Kasumi-1 (cell line): ENCODE data around the gene TRDN.
A peak's percentile ranks its signal among the peaks of the same experiment; 100 is the strongest.
"Not testable (repeated sequence)": the region's sequence is repeated elsewhere in the genome, so short reads cannot be mapped to it uniquely, and the experiment has no call there.

Source experiments
- DNase-seq, 2 experiments: peaks; one replicate each; lab custom pipeline; 2025; lab: John Stamatoyannopoulos, UW

The TRDN gene

DNA sequence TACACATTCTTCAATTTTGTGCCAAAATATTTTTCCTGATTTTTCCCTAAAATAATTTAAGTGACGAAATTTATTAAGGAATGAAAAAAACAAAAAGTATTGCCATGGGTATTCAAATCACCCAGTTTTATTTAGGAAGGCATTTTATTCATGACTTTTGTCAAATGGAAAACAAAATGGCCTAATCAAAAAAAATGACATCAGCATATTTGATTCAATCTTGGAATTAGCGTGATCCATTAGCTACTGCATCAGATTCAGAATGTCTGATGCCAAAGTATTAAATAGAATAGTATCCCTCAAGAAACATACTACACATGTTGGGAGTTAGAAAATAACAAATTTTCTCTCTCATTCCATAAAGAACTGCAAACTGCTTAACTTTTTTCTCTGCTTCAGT, 129.2 kb downstream of the TRDN start:
- no peak for DNase-seq

DNA sequence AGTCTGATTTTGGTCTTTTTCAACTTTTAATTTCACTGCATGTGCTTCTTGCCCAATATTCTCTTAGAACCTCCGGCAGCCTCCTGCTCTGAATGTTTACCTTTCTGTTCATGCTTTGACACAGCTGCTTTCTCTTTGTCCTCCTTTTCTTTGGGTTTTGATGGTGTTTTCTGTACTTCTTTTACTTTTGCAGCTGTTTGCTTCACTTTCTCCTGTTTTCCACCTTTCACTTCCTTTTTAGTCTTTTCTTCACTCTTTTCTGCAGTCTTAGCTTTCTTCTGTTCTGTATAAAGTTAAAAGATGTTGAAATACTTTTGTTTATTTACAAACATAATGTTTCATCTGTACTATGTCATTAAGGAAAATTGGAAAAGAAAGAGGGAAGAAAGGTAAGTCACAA, 133.1 kb downstream of the TRDN start:
- no peak for DNase-seq

- no peak for DNase-seq
These were observed 139.7 kb downstream of the TRDN start for GRCh38 chr6:123497025-123497424.

DNA sequence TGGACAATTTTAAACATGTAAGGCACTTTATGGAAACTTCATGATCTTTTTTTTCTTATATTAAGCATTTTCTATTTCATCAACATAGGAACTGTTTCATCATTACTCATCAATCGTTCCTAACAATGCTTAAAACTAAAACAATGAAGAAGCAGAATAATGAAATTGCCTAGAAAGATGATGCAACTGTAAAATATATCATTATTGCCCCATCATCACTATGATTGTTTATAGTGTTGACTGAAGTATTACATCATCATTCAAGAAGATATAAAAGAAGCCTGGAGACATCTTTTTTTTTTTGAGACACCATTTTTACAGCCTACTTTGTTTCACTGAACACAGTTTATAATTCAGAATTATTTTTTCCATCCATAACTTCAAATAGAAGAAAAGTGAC, 147.2 kb downstream of the TRDN start:
- no peak for DNase-seq

DNA sequence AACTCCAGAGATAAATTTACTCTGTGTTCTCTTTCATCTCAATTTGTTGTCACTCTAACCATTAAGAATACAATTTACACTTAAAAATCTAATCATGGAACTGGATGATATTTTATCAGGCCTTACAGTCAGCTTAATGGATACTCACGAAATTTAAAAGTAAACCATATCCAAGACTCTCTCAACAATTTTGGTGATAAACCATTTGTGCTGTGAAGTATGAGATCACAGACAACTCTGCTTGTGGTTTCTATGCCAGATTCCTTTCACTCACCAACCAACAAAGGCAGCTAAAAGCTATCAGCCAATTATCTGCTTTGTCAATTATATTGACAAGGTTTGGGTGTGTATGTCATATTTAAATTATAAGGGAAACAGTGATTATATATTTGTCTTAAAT, 155.8 kb downstream of the TRDN start:
- no peak for DNase-seq

DNA sequence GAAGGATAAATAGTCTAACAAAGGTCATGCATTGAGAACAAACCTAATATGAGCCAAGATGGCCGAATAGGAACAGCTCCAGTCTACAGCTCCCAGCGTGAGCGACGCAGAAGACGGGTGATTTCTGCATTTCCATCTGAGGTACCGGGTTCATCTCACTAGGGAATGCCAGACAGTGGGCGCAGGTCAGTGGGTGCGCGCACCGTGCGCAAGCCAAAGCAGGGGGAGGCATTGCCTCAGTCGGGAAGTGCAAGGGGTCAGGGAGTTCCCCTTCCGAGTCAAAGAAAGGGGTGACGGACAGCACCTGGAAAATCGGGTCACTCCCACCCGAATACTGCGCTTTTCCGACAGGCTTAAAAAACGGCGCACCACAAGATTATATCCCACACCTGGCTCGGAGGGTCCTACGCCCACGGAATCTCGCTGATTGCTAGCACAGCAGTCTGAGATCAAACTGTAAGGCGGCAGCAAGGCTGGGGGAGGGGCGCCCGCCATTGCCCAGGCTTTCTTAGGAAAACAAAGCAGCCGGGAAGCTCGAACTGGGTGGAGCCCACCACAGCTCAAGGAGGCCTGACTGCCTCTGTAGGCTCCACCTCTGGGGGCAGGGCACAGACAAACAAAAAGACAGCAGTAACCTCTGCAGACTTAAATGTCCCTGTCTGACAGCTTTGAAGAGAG, 164.6 kb downstream of the TRDN start:
- DNase-seq, result not testable (repeated sequence)

DNA sequence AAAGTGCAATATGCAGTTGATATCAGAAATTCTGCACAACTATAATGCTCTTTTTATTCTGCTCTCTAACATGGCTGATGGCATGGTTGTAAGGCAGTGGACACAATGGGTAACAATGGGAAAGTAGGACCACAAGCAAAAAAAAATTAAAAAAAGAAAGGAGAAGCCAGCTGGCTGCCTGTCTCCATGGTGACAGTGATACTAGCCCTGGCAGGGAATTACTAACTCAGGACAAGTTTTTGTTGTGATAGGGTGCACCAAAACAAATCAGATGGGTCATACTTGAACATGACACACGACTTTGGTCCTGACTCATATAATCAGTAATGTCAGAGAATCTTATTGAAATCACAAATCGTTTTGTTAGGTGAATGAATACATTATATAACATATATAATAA, 169.4 kb downstream of the TRDN start:
- DNase-seq, result no peak

DNA sequence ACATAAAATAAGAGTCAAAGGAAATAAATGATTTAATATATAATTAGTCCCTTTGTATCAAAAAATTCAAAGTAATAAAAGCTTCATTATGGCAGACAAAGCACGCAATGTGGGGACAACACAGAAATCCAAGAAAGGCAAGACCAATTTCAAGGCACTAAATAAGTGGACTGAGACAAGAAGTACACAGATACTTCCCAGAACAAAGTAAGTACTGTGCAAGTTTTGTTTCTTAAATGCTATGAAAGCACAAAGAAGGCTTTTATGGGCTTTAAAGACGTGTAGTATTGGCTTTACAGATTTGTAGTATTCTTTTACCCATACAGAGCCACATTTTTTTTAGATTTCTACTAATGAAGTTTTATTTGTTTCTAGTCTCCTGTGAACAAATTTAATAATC, 174.6 kb downstream of the TRDN start:
- no peak for DNase-seq

- no peak for DNase-seq
These were observed 178.5 kb downstream of the TRDN start for GRCh38 chr6:123458218-123458617.

- no peak for DNase-seq
These were observed 179.9 kb downstream of the TRDN start for GRCh38 chr6:123456836-123457235.

DNA sequence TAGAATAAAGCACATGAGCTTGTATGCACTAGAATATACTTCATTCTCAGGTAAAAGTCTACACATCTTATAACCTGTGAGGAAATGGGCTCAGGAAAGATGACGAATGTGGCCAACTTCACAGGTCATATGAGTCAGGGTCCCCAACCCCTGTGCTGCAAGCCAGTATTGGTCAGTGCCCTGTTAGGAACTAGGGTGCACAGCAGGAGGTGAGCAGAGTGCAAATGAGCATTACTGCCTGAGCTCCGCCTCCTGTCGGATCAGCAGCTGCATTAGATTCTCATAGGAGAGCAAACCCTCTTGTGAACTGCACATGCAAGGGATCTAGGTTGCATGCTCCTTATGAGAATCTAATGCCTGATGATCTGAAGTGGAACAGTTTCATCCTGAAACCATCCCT, 182.3 kb downstream of the TRDN start:
- DNase-seq, result no peak

GRCh38 chr6:123453071-123453470, 183.7 kb downstream of the TRDN start:
- not testable (repeated sequence) for DNase-seq

- no peak for DNase-seq
These were observed 188.4 kb downstream of the TRDN start for GRCh38 chr6:123448306-123448884.

DNA sequence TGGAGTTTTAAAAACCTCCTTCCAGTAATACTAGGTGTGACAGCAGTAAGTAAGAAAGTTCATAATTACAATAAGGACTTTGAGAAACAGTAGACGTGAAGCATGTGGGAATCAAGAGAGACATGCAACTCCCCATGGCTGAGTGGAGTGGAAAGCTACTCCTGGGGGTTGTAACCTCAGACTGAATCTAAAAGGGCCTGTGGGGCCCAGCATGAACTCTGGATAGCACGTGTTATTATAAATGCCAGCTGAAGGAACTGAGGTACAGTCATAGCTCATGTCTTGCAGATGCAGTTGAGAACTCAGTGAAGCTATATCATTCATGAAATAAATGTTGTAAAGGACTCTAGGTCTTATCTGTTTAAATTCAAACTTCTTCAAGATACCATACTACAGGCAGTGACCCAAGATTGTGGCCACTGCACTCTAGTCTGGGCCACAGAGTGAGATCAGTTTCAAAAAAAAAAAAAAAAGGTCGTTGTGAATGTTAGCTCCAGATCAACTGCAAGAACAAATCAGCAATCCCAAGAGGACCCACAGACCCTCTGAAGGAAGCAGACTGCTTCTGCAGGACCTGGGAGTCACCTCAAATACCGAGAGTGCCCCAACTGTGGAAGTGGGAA, 189.3 kb downstream of the TRDN start:
- DNase-seq, result no peak

- DNase-seq, result no peak
These were observed 197.4 kb downstream of the TRDN start for GRCh38 chr6:123439371-123439770.

- DNase-seq, result no peak
These were observed 202.6 kb downstream of the TRDN start for GRCh38 chr6:123434186-123434585.

- no peak for DNase-seq
These were observed 205.8 kb downstream of the TRDN start for GRCh38 chr6:123430970-123431369.

DNA sequence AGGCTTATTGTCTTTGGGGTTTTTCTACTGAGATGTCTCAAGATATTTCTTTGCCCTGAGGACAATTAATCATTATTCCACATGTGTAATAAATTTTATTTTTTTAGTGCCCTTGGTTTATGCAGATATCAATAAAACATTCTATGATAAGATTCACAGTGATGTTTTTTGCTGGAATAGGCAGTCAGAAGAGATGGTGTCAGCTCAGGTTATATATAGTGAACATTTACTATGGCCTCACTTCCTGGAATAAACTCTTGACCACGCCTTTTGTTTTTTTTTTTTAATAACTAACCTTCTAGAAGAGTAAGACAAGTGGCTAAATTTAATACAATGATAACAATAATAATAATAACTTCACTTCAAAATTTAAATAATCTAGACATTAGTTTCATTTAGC, 209.7 kb downstream of the TRDN start:
- DNase-seq, result no peak

GRCh38 chr6:123423130-123423529, 213.6 kb downstream of the TRDN start:
- no peak for DNase-seq

GRCh38 chr6:123420512-123420911, 216.2 kb downstream of the TRDN start:
- DNase-seq, result no peak

GRCh38 chr6:123418071-123418470, 218.7 kb downstream of the TRDN start:
- DNase-seq, result no peak

DNA sequence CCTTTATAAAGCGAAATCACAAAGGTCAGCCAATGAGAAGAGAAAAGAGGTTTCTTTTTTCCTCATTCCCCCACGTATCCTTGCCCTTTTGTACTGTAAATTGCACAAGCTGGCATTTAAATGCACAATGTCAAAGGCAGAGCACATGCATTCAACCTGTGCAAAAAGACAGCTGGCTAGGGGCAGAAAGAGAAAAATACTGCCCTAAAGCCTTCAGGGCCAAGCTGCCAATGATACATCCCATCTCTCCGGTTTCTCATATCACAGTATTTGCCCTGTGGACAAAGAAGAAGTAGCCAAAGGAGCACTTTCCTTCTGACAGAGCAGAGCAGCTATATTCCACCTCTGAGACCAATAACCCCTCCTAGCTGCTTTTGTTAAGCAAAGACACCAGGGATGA, 219.2 kb downstream of the TRDN start:
- DNase-seq, result no peak

- peak; percentile 43 to 71 for DNase-seq
These were observed 220.8 kb downstream of the TRDN start for GRCh38 chr6:123415844-123416468.
